ENCODE data around the gene NUP188. TPM values are rescaled to one million over a fixed set of nuclear protein-coding genes. Genes with fewer than 3 reads are reported as not detected.

NUP188 gene
- total and polyA plus RNA-seq, 4 donors, result 6.9 to 34.7 (median 19.2) TPM

DNA sequence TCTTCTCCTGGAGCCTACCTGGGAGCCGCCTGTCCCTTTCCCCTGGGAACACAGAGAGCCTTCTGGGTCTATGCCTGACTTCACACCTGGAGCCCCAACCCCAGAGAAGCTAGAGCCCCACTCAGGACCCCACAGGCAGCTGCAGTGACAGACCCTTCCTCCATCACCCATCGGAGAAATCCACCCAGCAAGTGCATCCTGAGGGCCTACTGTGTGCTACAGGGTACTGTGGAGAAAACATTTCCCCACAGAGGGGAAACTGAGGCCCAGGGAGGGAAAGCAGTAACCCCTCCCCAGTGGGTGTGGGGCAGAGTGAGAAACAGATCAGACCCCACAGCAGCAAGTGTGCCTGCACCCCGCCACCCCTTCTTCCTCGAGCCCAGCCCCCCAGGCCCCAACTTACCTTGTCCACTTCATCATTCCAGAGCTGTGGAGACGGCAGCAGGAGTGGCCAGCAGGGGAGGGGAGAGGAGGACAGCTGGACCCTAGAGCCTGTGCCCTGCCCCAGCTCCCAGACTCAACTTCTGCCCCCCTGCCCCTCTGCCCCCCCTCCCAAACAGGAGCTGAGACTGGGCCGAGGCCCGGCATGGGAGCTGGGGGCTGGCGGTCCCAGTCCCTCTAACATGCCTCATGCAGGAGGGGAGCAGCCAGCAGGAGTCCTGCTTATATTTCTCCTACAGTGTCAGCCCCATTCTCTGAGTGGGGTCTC, 62.9 kb downstream of the NUP188 start:
- Histone ChIP-seq H3K27ac (ENCODE audit: low read depth in 1 of 2, low read length in 2 of 2) (no peak overlapping the region), H3K9me3 (ENCODE audit: control insufficient read depth in 4 of 4, low read length in 3 of 4) (no peaks in the 10 kb centered on the region), H3K4me1 (ENCODE audit: control insufficient read depth in 4 of 4, insufficient read depth in 4 of 4, low read length in 3 of 4) (peaks cover 0 to 11% (median 3%) of the 10 kb centered on the region in 4 donors), H3K36me3 (ENCODE audit: control insufficient read depth in 4 of 4, insufficient read depth in 3 of 4, low read depth in 1 of 4, low read length in 3 of 4) (peaks cover 0 to 26% (median 6%) of the 10 kb centered on the region in 4 donors), H3K9ac (ENCODE audit: low read depth in 1 of 2, low read length in 2 of 2) (no peak overlapping the region), H3K27me3 (ENCODE audit: control insufficient read depth in 4 of 4, insufficient read depth in 4 of 4, low read length in 3 of 4) (no peaks in the 10 kb centered on the region), H3K4me3 (ENCODE audit: low read depth in 1 of 3, low read length in 3 of 3) (no peak overlapping the region)
- TF ChIP-seq, protein P1, sequence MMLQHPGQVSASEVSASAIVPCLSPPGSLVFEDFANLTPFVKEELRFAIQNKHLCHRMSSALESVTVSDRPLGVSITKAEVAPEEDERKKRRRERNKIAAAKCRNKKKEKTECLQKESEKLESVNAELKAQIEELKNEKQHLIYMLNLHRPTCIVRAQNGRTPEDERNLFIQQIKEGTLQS (IDR thresholded peaks at IDR 0.05), result no peak
- TF ChIP-seq, protein P2, sequence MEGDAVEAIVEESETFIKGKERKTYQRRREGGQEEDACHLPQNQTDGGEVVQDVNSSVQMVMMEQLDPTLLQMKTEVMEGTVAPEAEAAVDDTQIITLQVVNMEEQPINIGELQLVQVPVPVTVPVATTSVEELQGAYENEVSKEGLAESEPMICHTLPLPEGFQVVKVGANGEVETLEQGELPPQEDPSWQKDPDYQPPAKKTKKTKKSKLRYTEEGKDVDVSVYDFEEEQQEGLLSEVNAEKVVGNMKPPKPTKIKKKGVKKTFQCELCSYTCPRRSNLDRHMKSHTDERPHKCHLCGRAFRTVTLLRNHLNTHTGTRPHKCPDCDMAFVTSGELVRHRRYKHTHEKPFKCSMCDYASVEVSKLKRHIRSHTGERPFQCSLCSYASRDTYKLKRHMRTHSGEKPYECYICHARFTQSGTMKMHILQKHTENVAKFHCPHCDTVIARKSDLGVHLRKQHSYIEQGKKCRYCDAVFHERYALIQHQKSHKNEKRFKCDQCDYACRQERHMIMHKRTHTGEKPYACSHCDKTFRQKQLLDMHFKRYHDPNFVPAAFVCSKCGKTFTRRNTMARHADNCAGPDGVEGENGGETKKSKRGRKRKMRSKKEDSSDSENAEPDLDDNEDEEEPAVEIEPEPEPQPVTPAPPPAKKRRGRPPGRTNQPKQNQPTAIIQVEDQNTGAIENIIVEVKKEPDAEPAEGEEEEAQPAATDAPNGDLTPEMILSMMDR (IDR thresholded peaks at IDR 0.05; ENCODE audit: low read depth, low read length, missing input control), result no peak
- TF ChIP-seq EGR1 (IDR thresholded peaks at IDR 0.05; ENCODE audit: low read depth in 2 of 2) (no peak), RAD21 (IDR thresholded peaks at IDR 0.05) (no peak), HNF4G (IDR thresholded peaks at IDR 0.05) (no peak), FOXA2 (IDR thresholded peaks at IDR 0.05) (no peak), YY1 (IDR thresholded peaks at IDR 0.05) (no peak), SP1 (IDR thresholded peaks at IDR 0.05) (no peak), RXRA (IDR thresholded peaks at IDR 0.05) (no peak), NR2F2 (IDR thresholded peaks at IDR 0.05) (no peak), TAF1 (conservative IDR thresholded peaks at IDR 0.05) (no peak), HNF4A (conservative IDR thresholded peaks at IDR 0.05) (no peak), JUND (IDR thresholded peaks at IDR 0.05) (no peak)
- TF ChIP-seq, protein P3, sequence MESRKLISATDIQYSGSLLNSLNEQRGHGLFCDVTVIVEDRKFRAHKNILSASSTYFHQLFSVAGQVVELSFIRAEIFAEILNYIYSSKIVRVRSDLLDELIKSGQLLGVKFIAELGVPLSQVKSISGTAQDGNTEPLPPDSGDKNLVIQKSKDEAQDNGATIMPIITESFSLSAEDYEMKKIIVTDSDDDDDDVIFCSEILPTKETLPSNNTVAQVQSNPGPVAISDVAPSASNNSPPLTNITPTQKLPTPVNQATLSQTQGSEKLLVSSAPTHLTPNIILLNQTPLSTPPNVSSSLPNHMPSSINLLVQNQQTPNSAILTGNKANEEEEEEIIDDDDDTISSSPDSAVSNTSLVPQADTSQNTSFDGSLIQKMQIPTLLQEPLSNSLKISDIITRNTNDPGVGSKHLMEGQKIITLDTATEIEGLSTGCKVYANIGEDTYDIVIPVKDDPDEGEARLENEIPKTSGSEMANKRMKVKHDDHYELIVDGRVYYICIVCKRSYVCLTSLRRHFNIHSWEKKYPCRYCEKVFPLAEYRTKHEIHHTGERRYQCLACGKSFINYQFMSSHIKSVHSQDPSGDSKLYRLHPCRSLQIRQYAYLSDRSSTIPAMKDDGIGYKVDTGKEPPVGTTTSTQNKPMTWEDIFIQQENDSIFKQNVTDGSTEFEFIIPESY (IDR thresholded peaks at IDR 0.05), result no peak
- 96% methylated on average over 8 of the region's 8 CpGs for WGBS
- DNase-seq (ENCODE audit: low spot score), result no peak

DNA sequence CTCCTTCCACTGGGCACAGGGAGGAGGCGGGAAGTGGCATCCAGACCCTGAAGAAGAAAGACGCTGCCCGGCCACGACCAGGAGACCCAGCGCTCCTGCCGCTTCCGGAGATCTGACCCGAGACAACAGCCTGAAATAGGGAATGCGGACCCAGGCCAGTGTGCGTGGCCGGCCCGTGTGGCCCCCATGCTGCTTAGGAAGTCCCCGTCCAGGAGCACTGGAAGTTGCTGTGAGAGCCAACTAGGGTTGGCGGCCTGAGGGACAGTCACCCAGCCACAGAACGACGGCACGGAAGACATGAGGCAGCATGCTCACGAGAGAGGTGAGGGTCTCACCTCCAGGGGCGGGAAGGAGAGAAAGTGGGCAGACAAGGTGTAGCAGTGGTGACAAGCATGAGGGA, 63.7 kb downstream of the NUP188 start:
- no peak overlapping the region for H3K27ac ChIP-seq (ENCODE audit: low read depth in 1 of 2, low read length in 2 of 2)
- no peaks in the 10 kb centered on the region for H3K9me3 ChIP-seq (ENCODE audit: control insufficient read depth in 4 of 4, low read length in 3 of 4)
- H3K36me3 ChIP-seq (ENCODE audit: control insufficient read depth in 4 of 4, insufficient read depth in 3 of 4, low read depth in 1 of 4, low read length in 3 of 4), result peaks cover 0 to 19% (median 3%) of the 10 kb centered on the region in 4 donors
- H3K27me3 ChIP-seq (ENCODE audit: control insufficient read depth in 4 of 4, insufficient read depth in 4 of 4, low read length in 3 of 4), result no peaks in the 10 kb centered on the region
- no peak overlapping the region for H3K4me3 ChIP-seq (ENCODE audit: low read depth in 1 of 3, low read length in 3 of 3)
- no peak for TF ChIP-seq HNF4A (conservative IDR thresholded peaks at IDR 0.05)
- TF ChIP-seq, protein P4, sequence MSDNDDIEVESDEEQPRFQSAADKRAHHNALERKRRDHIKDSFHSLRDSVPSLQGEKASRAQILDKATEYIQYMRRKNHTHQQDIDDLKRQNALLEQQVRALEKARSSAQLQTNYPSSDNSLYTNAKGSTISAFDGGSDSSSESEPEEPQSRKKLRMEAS (IDR thresholded peaks at IDR 0.05), result no peak
- TF ChIP-seq JUND (IDR thresholded peaks at IDR 0.05), result no peak
- TF ChIP-seq FOXA1 (IDR thresholded peaks at IDR 0.05), result no peak
- TF ChIP-seq, protein P5, sequence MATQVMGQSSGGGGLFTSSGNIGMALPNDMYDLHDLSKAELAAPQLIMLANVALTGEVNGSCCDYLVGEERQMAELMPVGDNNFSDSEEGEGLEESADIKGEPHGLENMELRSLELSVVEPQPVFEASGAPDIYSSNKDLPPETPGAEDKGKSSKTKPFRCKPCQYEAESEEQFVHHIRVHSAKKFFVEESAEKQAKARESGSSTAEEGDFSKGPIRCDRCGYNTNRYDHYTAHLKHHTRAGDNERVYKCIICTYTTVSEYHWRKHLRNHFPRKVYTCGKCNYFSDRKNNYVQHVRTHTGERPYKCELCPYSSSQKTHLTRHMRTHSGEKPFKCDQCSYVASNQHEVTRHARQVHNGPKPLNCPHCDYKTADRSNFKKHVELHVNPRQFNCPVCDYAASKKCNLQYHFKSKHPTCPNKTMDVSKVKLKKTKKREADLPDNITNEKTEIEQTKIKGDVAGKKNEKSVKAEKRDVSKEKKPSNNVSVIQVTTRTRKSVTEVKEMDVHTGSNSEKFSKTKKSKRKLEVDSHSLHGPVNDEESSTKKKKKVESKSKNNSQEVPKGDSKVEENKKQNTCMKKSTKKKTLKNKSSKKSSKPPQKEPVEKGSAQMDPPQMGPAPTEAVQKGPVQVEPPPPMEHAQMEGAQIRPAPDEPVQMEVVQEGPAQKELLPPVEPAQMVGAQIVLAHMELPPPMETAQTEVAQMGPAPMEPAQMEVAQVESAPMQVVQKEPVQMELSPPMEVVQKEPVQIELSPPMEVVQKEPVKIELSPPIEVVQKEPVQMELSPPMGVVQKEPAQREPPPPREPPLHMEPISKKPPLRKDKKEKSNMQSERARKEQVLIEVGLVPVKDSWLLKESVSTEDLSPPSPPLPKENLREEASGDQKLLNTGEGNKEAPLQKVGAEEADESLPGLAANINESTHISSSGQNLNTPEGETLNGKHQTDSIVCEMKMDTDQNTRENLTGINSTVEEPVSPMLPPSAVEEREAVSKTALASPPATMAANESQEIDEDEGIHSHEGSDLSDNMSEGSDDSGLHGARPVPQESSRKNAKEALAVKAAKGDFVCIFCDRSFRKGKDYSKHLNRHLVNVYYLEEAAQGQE (IDR thresholded peaks at IDR 0.05), result no peak
- TF ChIP-seq RXRA (IDR thresholded peaks at IDR 0.05), result no peak
- no peak for TF ChIP-seq YY1 (IDR thresholded peaks at IDR 0.05)
- no peak for TF ChIP-seq TAF1 (conservative IDR thresholded peaks at IDR 0.05)
- TF ChIP-seq, protein P1 (IDR thresholded peaks at IDR 0.05), result no peak
- 96% methylated on average over 19 of the region's 19 CpGs for WGBS
- no peak for DNase-seq (ENCODE audit: low spot score)
- peaks cover 0 to 11% (median 3%) of the 10 kb centered on the region in 4 donors for H3K4me1 ChIP-seq (ENCODE audit: control insufficient read depth in 4 of 4, insufficient read depth in 4 of 4, low read length in 3 of 4)
- H3K9ac ChIP-seq (ENCODE audit: low read depth in 1 of 2, low read length in 2 of 2), result no peak overlapping the region

All from liver (tissue), 9 donors.